Lower leg skin (tissue), 4 donors: Measurements from ENCODE around the gene SHROOM1. TPM values are rescaled to one million over a fixed set of nuclear protein-coding genes. Genes with fewer than 3 reads are reported as not detected.
"Not testable (repeated sequence)": the region's sequence is repeated elsewhere in the genome, so short reads cannot be mapped to it uniquely, and the experiment has no call there.

Experiments
- DNase-seq, 2 donors: peaks; one replicate each; pipeline ENCODE4 v3.0.0-alpha.2; 2019; ENCODE audit warnings: low spot score in 2 of 2
- H3K4me3 ChIP-seq: fragments of 200-600 bp; sonication (generic); 2 replicates; pipeline ENCODE4 v1.5.1; 2017; ENCODE audit warnings: mild to moderate bottlenecking, low read depth; ENCODE audit not compliant: poor library complexity, severe bottlenecking
- POLR2A ChIP-seq, 2 donors: fragments of 450-650 bp; IDR thresholded peaks; one replicate each; pipeline ENCODE4 v1.6.1; 2016 to 2017; ENCODE audit warnings: antibody characterized with exemption in 2 of 2, mild to moderate bottlenecking in 1 of 2, moderate library complexity in 1 of 2
- WGBS, 2 donors: methylation state at CpG; one replicate each; pipeline ENCODE4 v1.1.5; 2018; 5-methylcytosine and 5-hydroxymethylcytosine counted together
- intact Hi-C: fragments of 100-400 bp; cut with DNase I; formaldehyde crosslinking; loops from one replicate; pipeline ENCODE4 v1.15.0; 2023; ENCODE audit warnings: low total_unique reads
- total RNA-seq, 4 donors: library from RNA; depleted of rRNA; stranded (reverse); fragments of >200 nt; gene quantifications; one replicate each; pipeline ENCODE4 v1.1.0, GENCODE V29; 2016
- TF ChIP-seq, protein P1 (sequence below), 3 donors: fragments of 450-650 bp; IDR thresholded peaks; one replicate each; pipeline ENCODE4 v1.5.1; 2016; ENCODE audit warnings: antibody characterized with exemption in 3 of 3, mild to moderate bottlenecking in 3 of 3, moderate library complexity in 2 of 3

The SHROOM1 gene
- total RNA-seq, 4 donors from 2014 or later = 1.2 to 3.8 (median 2.2) TPM

DNA sequence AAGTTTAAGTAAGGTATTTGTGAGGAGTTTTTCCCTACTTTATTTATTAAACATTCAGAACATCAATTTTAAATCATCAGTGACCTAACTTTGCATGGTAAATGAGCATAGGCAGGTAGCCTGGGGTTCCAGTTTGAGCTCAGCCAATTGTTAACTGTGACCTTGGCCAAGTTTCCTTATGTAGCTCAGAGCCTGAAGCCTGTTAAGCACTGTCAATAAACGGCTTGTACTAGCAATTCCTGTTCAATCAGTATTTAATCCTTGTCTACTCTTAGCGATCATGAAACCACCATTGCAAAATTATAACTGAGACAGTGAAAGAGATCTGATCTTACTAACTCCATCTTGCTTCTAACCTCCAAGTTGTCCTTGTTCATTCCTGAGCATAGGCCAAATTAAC, 22.0 kb downstream of the SHROOM1 start:
- intact Hi-C loops = no loop called here
- H3K4me3 ChIP-seq = no peak overlapping the region
- TF ChIP-seq, protein P1, sequence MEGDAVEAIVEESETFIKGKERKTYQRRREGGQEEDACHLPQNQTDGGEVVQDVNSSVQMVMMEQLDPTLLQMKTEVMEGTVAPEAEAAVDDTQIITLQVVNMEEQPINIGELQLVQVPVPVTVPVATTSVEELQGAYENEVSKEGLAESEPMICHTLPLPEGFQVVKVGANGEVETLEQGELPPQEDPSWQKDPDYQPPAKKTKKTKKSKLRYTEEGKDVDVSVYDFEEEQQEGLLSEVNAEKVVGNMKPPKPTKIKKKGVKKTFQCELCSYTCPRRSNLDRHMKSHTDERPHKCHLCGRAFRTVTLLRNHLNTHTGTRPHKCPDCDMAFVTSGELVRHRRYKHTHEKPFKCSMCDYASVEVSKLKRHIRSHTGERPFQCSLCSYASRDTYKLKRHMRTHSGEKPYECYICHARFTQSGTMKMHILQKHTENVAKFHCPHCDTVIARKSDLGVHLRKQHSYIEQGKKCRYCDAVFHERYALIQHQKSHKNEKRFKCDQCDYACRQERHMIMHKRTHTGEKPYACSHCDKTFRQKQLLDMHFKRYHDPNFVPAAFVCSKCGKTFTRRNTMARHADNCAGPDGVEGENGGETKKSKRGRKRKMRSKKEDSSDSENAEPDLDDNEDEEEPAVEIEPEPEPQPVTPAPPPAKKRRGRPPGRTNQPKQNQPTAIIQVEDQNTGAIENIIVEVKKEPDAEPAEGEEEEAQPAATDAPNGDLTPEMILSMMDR (IDR thresholded peaks at IDR 0.05) = no peak
- no peak for TF ChIP-seq POLR2A (IDR thresholded peaks at IDR 0.05)
- 38 to 42% methylated on average over 2 of the region's 2 CpGs for WGBS, 2 donors
- no peak for DNase-seq

DNA sequence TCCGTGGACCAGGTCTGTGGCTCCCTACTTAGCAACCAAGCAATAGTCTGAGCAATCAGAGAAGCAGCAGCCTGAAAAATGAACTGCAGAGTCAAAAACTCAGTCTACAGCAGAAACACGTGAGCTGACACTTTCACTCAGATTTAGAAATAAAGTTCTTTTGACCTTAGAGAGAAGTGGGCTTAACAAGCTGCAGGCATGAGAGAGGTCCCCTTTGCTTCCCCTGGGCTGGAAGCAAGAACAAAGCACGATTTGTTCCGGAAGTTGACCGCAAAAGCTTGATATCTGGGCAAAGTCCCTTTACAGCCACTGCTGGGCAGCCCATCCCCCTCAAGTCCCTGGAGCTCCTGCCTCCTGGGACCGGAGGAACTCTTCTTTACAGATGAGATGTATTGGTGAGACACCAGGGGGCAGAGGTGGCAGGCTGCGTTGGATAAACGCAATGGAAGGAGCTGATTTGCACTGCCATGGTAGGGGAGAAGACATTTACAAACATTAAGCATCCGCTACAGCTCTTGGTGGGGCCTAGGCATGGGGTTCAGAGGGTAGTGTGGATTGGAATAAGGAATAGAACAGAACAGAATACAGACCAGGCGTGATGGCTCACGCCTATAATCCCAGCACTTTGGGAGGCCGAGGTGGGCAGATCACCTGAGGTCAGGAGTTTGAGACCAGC, 23.1 kb downstream of the SHROOM1 start:
- TF ChIP-seq POLR2A (IDR thresholded peaks at IDR 0.05) = no peak
- TF ChIP-seq, protein P1 (IDR thresholded peaks at IDR 0.05) = no peak
- no peak for DNase-seq
- intact Hi-C loops = no loop called here
- WGBS, 2 donors = 69 to 70% methylated on average over 12 of the region's 12 CpGs
- H3K4me3 ChIP-seq = no peak overlapping the region

DNA sequence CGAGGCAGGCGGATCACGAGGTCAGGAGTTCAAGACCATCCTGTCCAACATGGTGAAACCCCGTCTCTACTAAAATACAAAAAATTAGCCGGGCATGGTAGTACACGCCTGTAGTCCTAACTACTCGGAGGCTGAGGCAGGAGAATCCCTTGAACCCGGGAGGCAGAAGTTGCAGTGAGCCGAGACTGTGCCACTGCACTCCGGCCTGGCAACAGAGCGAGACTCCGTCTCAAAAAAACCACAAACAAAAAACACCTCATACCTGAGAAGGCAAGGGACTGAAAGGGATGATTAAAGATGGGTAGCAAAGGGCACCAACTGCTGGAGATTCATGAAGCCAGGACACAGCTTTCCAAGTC, 23.7 kb downstream of the SHROOM1 start:
- DNase-seq = peak in 1 of 2 donors; percentile 40
- WGBS, 2 donors = 88 to 96% methylated on average over 12 of the region's 12 CpGs
- H3K4me3 ChIP-seq, intact Hi-C loops: not testable (repeated sequence)

DNA sequence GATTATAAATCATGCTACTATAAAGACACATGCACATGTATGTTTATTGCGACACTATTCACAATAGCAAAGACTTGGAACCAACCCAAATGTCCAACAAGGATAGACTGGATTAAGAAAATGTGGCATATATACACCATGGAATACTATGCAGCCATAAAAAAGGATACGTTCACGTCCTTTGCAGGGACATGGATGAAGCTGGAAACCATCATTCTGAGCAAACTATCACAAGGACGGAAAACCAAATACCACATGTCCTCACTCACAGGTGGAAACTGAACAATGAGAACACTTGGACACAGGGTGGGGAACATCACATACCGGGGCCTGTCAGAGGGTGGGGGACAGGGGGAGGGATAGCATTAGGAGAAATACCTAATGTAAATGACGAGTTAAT, 24.6 kb downstream of the SHROOM1 start:
- H3K4me3 ChIP-seq, DNase-seq, intact Hi-C loops: not testable (repeated sequence)
- 89 to 95% methylated on average over 6 of the region's 6 CpGs for WGBS, 2 donors

DNA sequence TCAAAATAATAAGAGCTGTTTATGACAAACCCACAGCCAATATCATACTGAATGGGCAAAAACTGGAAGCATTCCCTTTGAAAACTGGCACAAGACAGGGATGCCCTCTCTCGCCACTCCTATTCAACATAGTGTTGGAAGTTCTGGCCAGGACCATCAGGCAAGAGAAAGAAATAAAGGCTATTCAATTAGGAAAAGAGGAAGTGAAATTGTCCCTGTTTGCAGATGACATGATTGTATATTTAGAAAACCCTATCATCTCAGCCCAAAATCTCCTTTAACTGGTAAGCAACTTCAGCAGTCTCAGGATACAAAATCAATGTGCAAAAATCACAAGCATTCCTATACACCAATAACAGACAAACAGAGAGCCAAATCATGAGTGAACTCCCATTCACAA, 26.2 kb downstream of the SHROOM1 start:
- DNase-seq, H3K4me3 ChIP-seq, intact Hi-C loops: not testable (repeated sequence)
- WGBS, 2 donors = 96% methylated on average over 1 of the region's 1 CpG

DNA sequence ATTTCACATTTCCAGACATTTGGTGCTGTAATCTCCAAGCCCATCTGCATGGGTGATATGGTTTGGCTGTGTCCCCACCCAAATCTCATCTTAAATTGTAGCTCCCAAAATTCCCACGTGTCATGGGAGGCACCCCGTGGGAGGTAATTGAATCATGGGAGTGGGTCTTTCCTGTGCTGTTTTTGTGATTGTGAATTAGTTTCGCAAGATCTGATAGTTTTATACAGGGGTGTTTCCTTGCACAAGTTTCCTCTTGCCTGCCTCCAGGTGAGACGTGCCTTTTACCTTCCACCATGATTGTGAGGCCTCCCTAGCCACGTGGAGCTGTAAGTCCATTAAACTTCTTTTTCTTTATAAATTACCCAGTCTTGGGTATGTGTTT, 27.8 kb downstream of the SHROOM1 start:
- intact Hi-C loops = not testable (repeated sequence)
- 64 to 65% methylated on average over 5 of the region's 5 CpGs for WGBS, 2 donors

DNA sequence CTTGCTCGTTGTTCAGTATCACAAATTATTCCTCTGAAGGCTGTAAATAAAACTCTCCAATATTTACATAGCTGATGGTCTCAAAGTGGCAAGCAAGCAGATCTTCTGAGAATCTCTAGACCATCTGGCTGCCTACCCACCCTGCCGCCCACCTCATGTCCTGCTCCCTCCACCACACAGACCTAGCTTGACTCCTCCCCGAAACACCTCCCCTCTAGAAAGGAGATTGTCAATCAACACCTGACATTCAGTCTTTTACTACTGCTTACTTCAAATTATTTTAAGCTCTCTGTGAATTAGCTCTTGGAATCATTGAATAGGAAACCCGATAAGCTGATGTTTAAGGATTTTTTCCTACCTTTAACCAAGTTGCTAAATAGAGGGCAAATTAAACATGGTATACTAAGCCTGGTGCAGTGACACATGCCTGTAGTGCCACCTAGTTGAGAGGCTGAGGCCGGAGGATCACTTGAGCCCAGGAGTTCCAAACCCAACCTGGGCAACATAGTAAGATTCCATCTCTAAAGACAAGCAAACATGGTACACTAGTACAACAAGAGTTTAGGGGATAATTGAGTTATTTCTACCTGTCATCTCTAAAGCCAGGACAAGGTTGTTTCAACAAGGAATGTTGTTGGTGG, 28.3 kb downstream of the SHROOM1 start:
- no peak for TF ChIP-seq POLR2A (IDR thresholded peaks at IDR 0.05)
- TF ChIP-seq, protein P1 (IDR thresholded peaks at IDR 0.05) = no peak

More for the DNA sequence above, 27.8 kb downstream of the SHROOM1 start:
- not testable (repeated sequence) for H3K4me3 ChIP-seq, DNase-seq

DNA sequence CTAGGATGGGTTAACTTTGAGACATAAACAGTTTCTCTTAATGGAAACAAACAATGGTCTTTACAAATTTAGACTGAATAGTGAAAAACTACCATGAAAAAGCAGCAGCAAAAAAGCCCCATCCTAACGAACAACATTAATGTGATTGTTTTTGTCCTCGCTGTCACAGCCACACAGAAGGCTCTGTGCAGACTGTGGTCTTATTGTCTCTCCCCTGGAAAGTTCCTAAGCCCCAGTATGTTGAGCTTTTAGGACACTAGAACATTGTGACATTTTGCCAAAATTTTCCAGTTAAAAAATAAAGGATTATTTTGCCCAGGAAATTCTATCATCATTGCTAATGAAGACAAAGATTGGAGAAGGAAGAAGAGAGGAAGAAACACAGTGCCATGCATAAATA, 29.9 kb downstream of the SHROOM1 start:
- no peak for DNase-seq
- 73 to 85% methylated on average over 2 of the region's 2 CpGs for WGBS, 2 donors

More for the DNA sequence above, 28.3 kb downstream of the SHROOM1 start:
- intact Hi-C loops = no loop called here
- 90 to 91% methylated on average over 5 of the region's 5 CpGs for WGBS, 2 donors
- DNase-seq = no peak
- no peak overlapping the region for H3K4me3 ChIP-seq

More for the DNA sequence above, 29.9 kb downstream of the SHROOM1 start:
- TF ChIP-seq POLR2A (IDR thresholded peaks at IDR 0.05) = no peak
- TF ChIP-seq, protein P1 (IDR thresholded peaks at IDR 0.05) = no peak
- intact Hi-C loops = no loop called here
- H3K4me3 ChIP-seq = no peak overlapping the region
